ENCODE measurements around the gene MRPL54. TPM values are rescaled to one million over a fixed set of nuclear protein-coding genes. Genes with fewer than 3 reads are reported as not detected.

Gene MRPL54
- total RNA-seq, 2 experiments from 2014 or later, result 66.6 to 88.7 TPM

GRCh38 chr19:3807131-3807480 is 44.6 kb downstream of the MRPL54 start:
- Histone ChIP-seq H3K9me3 (ENCODE audit: low read length) (no peaks in the 10 kb centered on the region), H3K4me3 (ENCODE audit: low read depth, low read length, poor library complexity, severe bottlenecking) (no peak overlapping the region), H3K79me2 (ENCODE audit: insufficient read depth, low read depth, low read length) (no peaks in the 10 kb centered on the region), H3K4me1 (ENCODE audit: insufficient read depth, low read length, poor library complexity, severe bottlenecking) (peaks cover 14% of the 10 kb centered on the region), H2AFZ (ENCODE audit: low read length) (no peak overlapping the region), H3K36me3 (ENCODE audit: insufficient read depth, low read length) (no peaks in the 10 kb centered on the region), H3K9me2 (ENCODE audit: insufficient read depth, low read length) (no peaks in the 10 kb centered on the region), H3K27ac (ENCODE audit: low read depth, low read length, poor library complexity, severe bottlenecking) (no peak overlapping the region), H3K4me2 (ENCODE audit: low read length) (no peak overlapping the region), H4K20me1 (ENCODE audit: insufficient read depth, low read length) (no peaks in the 10 kb centered on the region)
- TF ChIP-seq CTCF (conservative IDR thresholded peaks at IDR 0.05; ENCODE audit: low read length) (no peak), EZH2phosphoT487 (IDR thresholded peaks at IDR 0.05; ENCODE audit: borderline replicate concordance, low read depth, low read length) (no peak)
- ChIA-PET CTCF (ENCODE audit: unreplicated experiment) (no interaction called here), POLR2A (no interaction called here)
- no peak for DNase-seq (ENCODE audit: low spot score)
- intact Hi-C loops (cut with micrococcal nuclease; ENCODE audit: unreplicated experiment), result no loop called here
- no TSS peak for BruUV-seq (replicated peaks)

- Histone ChIP-seq H3K4me1 (ENCODE audit: insufficient read depth, low read length, poor library complexity, severe bottlenecking) (peaks cover 21% of the 10 kb centered on the region), H3K9me3 (ENCODE audit: low read length) (no peaks in the 10 kb centered on the region), H3K9me2 (ENCODE audit: insufficient read depth, low read length) (no peaks in the 10 kb centered on the region), H2AFZ (ENCODE audit: low read length) (no peak overlapping the region), H3K36me3 (ENCODE audit: insufficient read depth, low read length) (no peaks in the 10 kb centered on the region), H3K27ac (ENCODE audit: low read depth, low read length, poor library complexity, severe bottlenecking) (no peak overlapping the region), H3K4me2 (ENCODE audit: low read length) (no peak overlapping the region), H4K20me1 (ENCODE audit: insufficient read depth, low read length) (no peaks in the 10 kb centered on the region), H3K79me2 (ENCODE audit: insufficient read depth, low read depth, low read length) (no peaks in the 10 kb centered on the region), H3K4me3 (ENCODE audit: low read depth, low read length, poor library complexity, severe bottlenecking) (no peak overlapping the region)
- POLR2A ChIA-PET, result no interaction called here
- BruUV-seq (replicated peaks), result no TSS peak
- TF ChIP-seq EZH2phosphoT487 (IDR thresholded peaks at IDR 0.05; ENCODE audit: borderline replicate concordance, low read depth, low read length), result no peak
- no peak for TF ChIP-seq CTCF (conservative IDR thresholded peaks at IDR 0.05; ENCODE audit: low read length)
- DNase-seq (ENCODE audit: low spot score), result no peak
- CTCF ChIA-PET (ENCODE audit: unreplicated experiment), result no interaction called here
- intact Hi-C loops (cut with micrococcal nuclease; ENCODE audit: unreplicated experiment), result no loop called here
These were observed 45.3 kb downstream of the MRPL54 start for GRCh38 chr19:3807574-3808354.

- no peak for DNase-seq (ENCODE audit: low spot score)
- H3K27ac ChIP-seq (ENCODE audit: low read depth, low read length, poor library complexity, severe bottlenecking), result no peak overlapping the region
- TF ChIP-seq CTCF (conservative IDR thresholded peaks at IDR 0.05; ENCODE audit: low read length) (no peak), EZH2phosphoT487 (IDR thresholded peaks at IDR 0.05; ENCODE audit: borderline replicate concordance, low read depth, low read length) (no peak)
- BruUV-seq (replicated peaks), result no TSS peak
- H2AFZ ChIP-seq (ENCODE audit: low read length), result no peak overlapping the region
- no peaks in the 10 kb centered on the region for H3K9me2 ChIP-seq (ENCODE audit: insufficient read depth, low read length)
- ChIA-PET POLR2A (no interaction called here), CTCF (ENCODE audit: unreplicated experiment) (no interaction called here)
- H3K4me1 ChIP-seq (ENCODE audit: insufficient read depth, low read length, poor library complexity, severe bottlenecking), result peaks cover 24% of the 10 kb centered on the region
- no peaks in the 10 kb centered on the region for H3K9me3 ChIP-seq (ENCODE audit: low read length)
- intact Hi-C loops (cut with micrococcal nuclease; ENCODE audit: unreplicated experiment), result no loop called here
- no peaks in the 10 kb centered on the region for H3K36me3 ChIP-seq (ENCODE audit: insufficient read depth, low read length)
- H4K20me1 ChIP-seq (ENCODE audit: insufficient read depth, low read length), result no peaks in the 10 kb centered on the region
- H3K4me3 ChIP-seq (ENCODE audit: low read depth, low read length, poor library complexity, severe bottlenecking), result no peak overlapping the region
- no peak overlapping the region for H3K4me2 ChIP-seq (ENCODE audit: low read length)
- no peaks in the 10 kb centered on the region for H3K79me2 ChIP-seq (ENCODE audit: insufficient read depth, low read depth, low read length)
These were observed 46.1 kb downstream of the MRPL54 start for GRCh38 chr19:3808420-3809143.
